ENCODE data around the gene PLA2G3. TPM values are rescaled to one million over a fixed set of nuclear protein-coding genes. Genes with fewer than 3 reads are reported as not detected.
A peak's percentile ranks its signal among the peaks of the same experiment; 100 is the strongest.

PLA2G3 gene
- total RNA-seq, 1 experiment from 2014 or later, result not detected

GRCh38 chr22:31107178-31107893 lies 33.0 kb downstream of the PLA2G3 start, which contains the start of gene SELENOM:
SELENOM (minus strand) TSS chr22:31107568; CDS start chr22:31107505, 63 bp downstream.
- Histone ChIP-seq H3K79me2 (ENCODE audit: insufficient read depth, low read length) (no peaks in the 10 kb centered on the region; the same call in 1 of the 2 replicates), H3K4me3 (replicated peaks in 1 of 2; ENCODE audit: low read depth in 1 of 2, low read length in 2 of 2) (peak within 1 kb of the TSS; percentile 90 to 97), H3K27me3 (ENCODE audit: insufficient read depth, low read length) (no peaks in the 10 kb centered on the region), H3K9ac (ENCODE audit: low read length) (peak within 1 kb of the TSS; percentile 95), H3K4me1 (ENCODE audit: control insufficient read depth in 1 of 2, insufficient read depth in 2 of 2, low read length in 2 of 2) (peaks cover 14 to 25% of the 10 kb centered on the region in 2 experiments; a peak in 3 of 4 replicates), H3K9me3 (ENCODE audit: control insufficient read depth in 1 of 2, insufficient read depth in 1 of 2, low read depth in 1 of 2, low read length in 2 of 2) (no peaks in the 10 kb centered on the region), H3K4me2 (ENCODE audit: low read length) (peak within 1 kb of the TSS; percentile 99), H2AFZ (ENCODE audit: low read depth, low read length, poor library complexity, severe bottlenecking) (peak within 1 kb of the TSS; percentile 87), H3K36me3 (ENCODE audit: control insufficient read depth in 1 of 2, insufficient read depth in 2 of 2, low read length in 2 of 2) (0 out of 4 replicates have a peak, but pooled peaks cover 0 to 3% of the 10 kb centered on the region in 2 experiments), H4K20me1 (ENCODE audit: insufficient read depth) (no peaks in the 10 kb centered on the region), H3K9me2 (ENCODE audit: insufficient read depth) (no peaks in the 10 kb centered on the region), H3K27ac (ENCODE audit: low read depth, low read length) (peak within 1 kb of the TSS; percentile 75)
- ChIA-PET RAD21 (ENCODE audit: low non-redundant PET in 1 of 2, low total read pairs in 2 of 2, uncharacterized antibody in 2 of 2, unreplicated experiment in 2 of 2) (interaction anchor here (0.7 to 1.7 kb wide), 10 partner anchors 24 to 342 kb away, joined by 3 to 8 read pairs (median 3); no protein-coding TSS in a partner anchor), POLR2A (interaction anchor here (0.9 to 1.9 kb wide), 13 partner anchors 8 to 139 kb away, joined by 3 to 8 read pairs (median 4); partner anchors contain the start of genes INPP5J, MORC2 and SMTN), CTCF (interaction anchor here (0.6 to 3.5 kb wide), 39 partner anchors 8 to 473 kb away, joined by 3 to 57 read pairs (median 5); partner anchors contain the start of genes INPP5J, MORC2, RNF185 and SMTN)
- TF ChIP-seq SP1 (IDR thresholded peaks at IDR 0.05; ENCODE audit: low read depth) (peak; percentile 54), RAD21 (IDR thresholded peaks at IDR 0.05; ENCODE audit: low read depth) (peak; percentile 97), ZBTB33 (IDR thresholded peaks at IDR 0.05; ENCODE audit: extremely low read depth, insufficient replicate concordance, low read length) (peak; percentile 55), ZFX (IDR thresholded peaks at IDR 0.05) (peak; percentile 82), ELF1 (IDR thresholded peaks at IDR 0.05; ENCODE audit: borderline replicate concordance, low read depth) (no peak), MAX (IDR thresholded peaks at IDR 0.05) (peak; percentile 62), ATF3 (IDR thresholded peaks at IDR 0.05) (no peak), YY1 (IDR thresholded peaks at IDR 0.05; ENCODE audit: extremely low read depth, insufficient replicate concordance, low read depth, low read length) (no peak), FOSL1 (IDR thresholded peaks at IDR 0.05; ENCODE audit: low read depth) (no peak), TCF7L2 (IDR thresholded peaks at IDR 0.05; ENCODE audit: borderline replicate concordance, extremely low read depth, insufficient read depth, insufficient read length) (no peak), ZNF274 (IDR thresholded peaks at IDR 0.05; ENCODE audit: low read depth, low read length) (no peak), CTCF (IDR thresholded peaks at IDR 0.05 in 2 of 3, conservative IDR thresholded peaks at IDR 0.05 in 1 of 3; ENCODE audit: borderline replicate concordance in 1 of 3, insufficient read depth in 1 of 3, low read depth in 2 of 3, low read length in 2 of 3) (peak; percentile 94 to 98 (median 97); a peak in 5 of 6 replicates), SRF (IDR thresholded peaks at IDR 0.05; ENCODE audit: low read depth) (no peak), EZH2 (IDR thresholded peaks at IDR 0.05) (no peak), POLR2AphosphoS5 (IDR thresholded peaks at IDR 0.05; ENCODE audit: low read depth, low read length) (peak; percentile 82), CBX3 (IDR thresholded peaks at IDR 0.05; ENCODE audit: low read depth) (peak; percentile 58; the same call in 1 of the 2 replicates)
- ATAC-seq (peak; percentile 98), DNase-seq (ENCODE audit: low read depth, low spot score) (peak; percentile 96)
- no TSS peak for BruUV-seq (replicated peaks)
- intact Hi-C loops (cut with micrococcal nuclease), result loop anchor here (1.0 kb wide), 3 partner anchors 42 to 165 kb away; no protein-coding TSS in a partner anchor

All from HCT116 (cell line).